Limb (tissue), 2 donors: Measurements from ENCODE around the gene XBP1.
"Not testable (repeated sequence)": the region's sequence is repeated elsewhere in the genome, so short reads cannot be mapped to it uniquely, and the experiment has no call there.

ENCODE experiments used
- DNase-seq, 2 donors: peaks; one replicate each; pipeline ENCODE4 v3.0.0-alpha.2; 2016; ENCODE audit errors: extremely low spot score in 2 of 2

Gene XBP1

GRCh38 chr22:28792491-28793383 is 7.6 kb downstream of the XBP1 start:
- DNase-seq = no peak

GRCh38 chr22:28791841-28792490 is 8.4 kb downstream of the XBP1 start:
- no peak for DNase-seq

GRCh38 chr22:28791124-28791523 is 9.2 kb downstream of the XBP1 start:
- no peak for DNase-seq

GRCh38 chr22:28788601-28789000 is 11.8 kb downstream of the XBP1 start:
- DNase-seq = no peak

GRCh38 chr22:28783786-28784671 is 16.3 kb downstream of the XBP1 start:
- DNase-seq = no peak

- no peak for DNase-seq
Measured at GRCh38 chr22:28780296-28780695, 20.1 kb downstream of the XBP1 start.

GRCh38 chr22:28779833-28780232 is 20.5 kb downstream of the XBP1 start:
- no peak for DNase-seq

GRCh38 chr22:28774378-28774777 is 26.0 kb downstream of the XBP1 start:
- DNase-seq = no peak

GRCh38 chr22:28773461-28773867 is 26.9 kb downstream of the XBP1 start:
- no peak for DNase-seq

GRCh38 chr22:28772633-28773460 is 27.5 kb downstream of the XBP1 start, which contains the start of gene CCDC117:
TSS of gene CCDC117 (plus strand) at chr22:28772695. CDS start at chr22:28772850, 155 bp downstream.
- DNase-seq = peak; percentile 94 to 97

GRCh38 chr22:28771195-28771791 is 29.1 kb downstream of the XBP1 start:
- DNase-seq = no peak

- DNase-seq = no peak
Measured at GRCh38 chr22:28769394-28770085, 30.8 kb downstream of the XBP1 start.

GRCh38 chr22:28768701-28769393 is 31.5 kb downstream of the XBP1 start:
- no peak for DNase-seq

- DNase-seq = no peak
Measured at GRCh38 chr22:28766628-28767027, 33.7 kb downstream of the XBP1 start.

- not testable (repeated sequence) for DNase-seq
Measured at GRCh38 chr22:28762000-28762399, 38.4 kb downstream of the XBP1 start.

GRCh38 chr22:28761449-28761755 is 39.0 kb downstream of the XBP1 start:
- no peak for DNase-seq

GRCh38 chr22:28759861-28760560 is 40.4 kb downstream of the XBP1 start:
- no peak for DNase-seq

- DNase-seq = not testable (repeated sequence)
Measured at GRCh38 chr22:28754512-28754911, 45.9 kb downstream of the XBP1 start.

GRCh38 chr22:28750471-28750881 is 49.9 kb downstream of the XBP1 start:
- peak in 1 of 2 donors; percentile 55 for DNase-seq
